Kidney epithelial cell (primary cell): Measurements from ENCODE around the gene CMTM4. TPM values are rescaled to one million over a fixed set of nuclear protein-coding genes. Genes with fewer than 3 reads are reported as not detected.

Experiments
- DNase-seq: peaks from one replicate; pipeline ENCODE4 v3.0.0-alpha.2; 2010; ENCODE audit warnings: low read depth
- H3K27me3 ChIP-seq: 2 replicates; pipeline ENCODE4 v1.6.0; 2011; ENCODE audit warnings: low read length; ENCODE audit not compliant: control insufficient read depth, insufficient read depth
- H3K36me3 ChIP-seq: 2 replicates; pipeline ENCODE4 v1.5.1; 2011; ENCODE audit warnings: low read length; ENCODE audit not compliant: control insufficient read depth, insufficient read depth
- H3K4me3 ChIP-seq: 2 replicates; pipeline ENCODE4 v1.5.1; 2011; ENCODE audit warnings: low read depth, mild to moderate bottlenecking, control low read depth, low read length
- CTCF ChIP-seq: IDR thresholded peaks from 2 replicates; pipeline ENCODE4 v1.5.1; 2011; ENCODE audit warnings: mild to moderate bottlenecking, moderate library complexity, low read length, control low read depth, inconsistent platforms; ENCODE audit not compliant: insufficient read depth, poor library complexity, severe bottlenecking
- total RNA-seq: library from RNA; depleted of rRNA; stranded (reverse); fragments of >200 nt; gene quantifications from 2 replicates; pipeline ENCODE4 v1.2.3, GENCODE V29; 2015

CMTM4 gene
- total RNA-seq, 1 donor from 2014 or later, result 75.2 TPM

DNA sequence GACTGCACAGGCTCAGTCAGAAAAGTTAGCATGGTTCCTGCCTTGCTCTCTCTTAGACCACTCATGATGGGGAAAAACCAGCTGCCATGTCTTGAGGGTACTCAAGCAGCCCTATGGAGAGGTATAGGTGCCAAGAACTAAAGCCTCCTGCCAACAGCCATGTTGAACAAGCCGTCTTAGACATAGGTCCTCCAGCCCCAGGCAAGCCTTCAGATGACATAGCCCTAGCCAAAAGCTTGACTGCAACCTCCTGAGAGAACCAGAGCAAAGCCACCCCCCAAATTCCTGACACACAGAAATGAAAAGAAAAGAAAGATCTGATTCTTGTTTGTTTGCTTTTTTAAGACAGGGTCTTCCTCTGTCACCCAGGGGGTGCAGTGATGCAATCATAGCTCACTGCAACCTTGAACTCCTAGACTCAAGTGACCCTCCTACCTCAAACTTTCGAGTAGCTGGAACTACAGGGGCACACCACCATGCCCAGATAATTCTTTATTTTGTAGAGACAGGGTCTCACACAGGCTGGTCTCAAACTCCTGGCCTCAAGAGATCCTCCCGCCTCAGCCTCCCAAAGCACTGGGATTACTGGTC is 55.7 kb downstream of the CMTM4 start:
- no peak for DNase-seq
- Histone ChIP-seq H3K36me3 (no peaks in the 10 kb centered on the region), H3K27me3 (no peaks in the 10 kb centered on the region), H3K4me3 (no peak overlapping the region)
- TF ChIP-seq CTCF, result no peak

DNA sequence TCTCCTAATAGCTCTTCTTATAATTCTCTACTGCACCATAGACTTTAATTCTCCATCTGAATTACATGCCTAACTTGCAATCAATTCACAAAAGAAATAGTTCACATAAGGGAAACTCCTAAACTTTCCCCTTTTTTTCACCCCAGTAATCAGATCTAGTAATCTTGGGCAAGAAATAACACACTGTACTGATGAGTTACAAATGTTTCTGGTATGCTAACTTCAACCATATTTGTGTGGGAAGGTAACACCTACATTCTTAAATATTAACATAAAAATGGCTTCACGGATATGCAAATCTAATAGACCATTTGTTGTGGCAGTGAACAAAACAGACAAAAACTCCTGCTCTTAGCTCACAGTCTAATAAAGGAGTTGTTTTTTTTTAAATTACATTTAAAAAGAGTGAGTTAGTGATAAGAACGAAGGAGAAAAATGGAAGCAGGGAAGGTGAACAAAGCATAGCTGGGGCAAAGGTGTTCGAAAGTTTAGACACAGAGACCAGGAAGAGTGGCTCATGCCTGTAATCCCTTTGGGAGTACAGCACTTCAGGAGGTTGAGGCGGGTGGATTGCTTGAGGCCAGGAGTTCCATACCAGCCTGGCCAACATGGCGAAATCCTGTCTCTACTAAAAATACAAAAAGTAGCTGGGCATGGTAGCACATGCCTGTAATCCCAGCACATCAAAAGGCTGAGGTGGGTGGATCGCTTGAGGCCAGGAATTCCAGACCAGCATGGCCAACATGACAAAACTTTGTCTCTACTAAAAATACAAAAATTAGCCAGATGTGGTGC is 57.3 kb downstream of the CMTM4 start:
- H3K36me3 ChIP-seq, result no peaks in the 10 kb centered on the region
- DNase-seq, result no peak
- no peak overlapping the region for H3K4me3 ChIP-seq
- no peak for TF ChIP-seq CTCF
- no peaks in the 10 kb centered on the region for H3K27me3 ChIP-seq

DNA sequence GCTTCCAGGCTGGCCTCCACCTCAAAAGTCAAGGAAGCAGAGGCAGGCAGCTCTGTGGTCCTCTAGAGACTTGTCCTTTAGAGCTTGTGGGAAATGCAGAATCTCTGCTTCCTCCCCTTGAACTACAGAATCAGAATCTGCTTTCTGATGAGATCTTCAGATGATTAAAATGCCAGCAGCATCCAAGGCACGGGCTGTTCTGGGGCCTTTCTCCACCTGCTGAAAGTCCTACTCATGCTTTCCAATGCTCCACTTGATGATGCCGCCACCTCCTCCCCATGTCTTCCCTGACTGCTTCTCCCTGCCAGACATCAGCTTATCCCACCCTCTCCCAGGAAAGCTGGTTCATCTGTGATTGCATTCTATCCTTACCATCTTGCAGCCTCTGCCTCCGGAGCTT is 58.7 kb downstream of the CMTM4 start:
- DNase-seq, result no peak
- Histone ChIP-seq H3K36me3 (no peaks in the 10 kb centered on the region), H3K27me3 (no peaks in the 10 kb centered on the region), H3K4me3 (no peak overlapping the region)
- no peak for TF ChIP-seq CTCF

DNA sequence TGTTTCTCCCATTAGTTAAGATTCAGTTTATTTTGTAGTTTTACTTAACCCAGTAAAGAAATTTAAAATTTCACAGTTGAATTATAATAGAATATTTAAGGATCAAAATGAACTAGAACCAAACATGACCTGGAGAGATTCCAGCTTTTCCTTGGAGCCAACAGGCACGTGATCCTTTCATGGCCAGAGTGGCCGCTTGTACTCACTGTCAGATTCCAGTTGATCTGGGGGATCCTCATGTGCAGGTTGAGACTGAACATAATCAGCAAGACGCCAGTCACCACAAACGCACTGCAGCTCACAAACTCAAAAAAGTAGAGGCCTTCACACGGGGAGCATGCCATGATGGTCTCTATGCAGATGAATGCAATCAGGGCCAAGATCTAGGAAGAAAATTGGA is 60.3 kb downstream of the CMTM4 start:
- Histone ChIP-seq H3K36me3 (no peaks in the 10 kb centered on the region), H3K4me3 (no peak overlapping the region), H3K27me3 (no peaks in the 10 kb centered on the region)
- no peak for DNase-seq
- no peak for TF ChIP-seq CTCF

DNA sequence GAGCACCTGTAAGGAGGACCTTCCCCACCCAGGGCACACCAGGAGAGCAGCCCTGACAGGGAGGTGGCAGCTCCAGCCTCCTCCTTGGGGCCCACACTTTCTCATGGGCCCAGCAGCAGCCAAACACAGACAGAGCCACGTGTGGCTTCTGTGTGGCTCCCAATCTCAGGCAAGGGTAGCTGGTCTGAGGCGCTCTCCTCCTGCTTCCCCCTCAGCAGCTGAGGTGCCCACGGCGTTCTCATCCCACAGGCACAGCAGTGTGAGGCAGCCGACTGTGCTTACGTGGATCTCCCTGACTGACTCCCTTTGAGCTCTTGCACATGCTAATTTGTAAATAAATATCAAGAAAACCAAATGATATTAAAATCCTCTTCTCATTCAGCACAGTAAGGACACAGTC is 61.1 kb downstream of the CMTM4 start:
- no peaks in the 10 kb centered on the region for H3K27me3 ChIP-seq
- H3K4me3 ChIP-seq, result no peak overlapping the region
- no peak for TF ChIP-seq CTCF
- no peak for DNase-seq
- H3K36me3 ChIP-seq, result no peaks in the 10 kb centered on the region
